ENCODE measurements around the gene ZKSCAN2.

ZKSCAN2 gene

GRCh38 chr16:25257470-25257955, at the start of gene ZKSCAN2:
ZKSCAN2 (minus strand) TSS chr16:25257845; CDS start chr16:25257127, 718 bp downstream.
- peak; percentile 92 for DNase-seq

- no peak for DNase-seq
Observed at GRCh38 chr16:25299792-25300590, 42.3 kb upstream of the ZKSCAN2 start.

- DNase-seq: no peak
Observed at GRCh38 chr16:25298165-25298872, 40.7 kb upstream of the ZKSCAN2 start.

GRCh38 chr16:25297151-25297787, 39.6 kb upstream of the ZKSCAN2 start:
- DNase-seq: no peak

GRCh38 chr16:25291580-25291979, 33.9 kb upstream of the ZKSCAN2 start:
- no peak for DNase-seq

GRCh38 chr16:25289466-25289865, 31.8 kb upstream of the ZKSCAN2 start:
- no peak for DNase-seq

- DNase-seq: no peak
Observed at GRCh38 chr16:25279491-25279890, 21.8 kb upstream of the ZKSCAN2 start.

- no peak for DNase-seq
Observed at GRCh38 chr16:25271421-25271820, 13.8 kb upstream of the ZKSCAN2 start.

GRCh38 chr16:25270577-25270976, 12.9 kb upstream of the ZKSCAN2 start:
- DNase-seq: no peak

GRCh38 chr16:25269879-25270278, 12.2 kb upstream of the ZKSCAN2 start:
- DNase-seq: no peak

- no peak for DNase-seq
Observed at GRCh38 chr16:25265968-25266367, 8.3 kb upstream of the ZKSCAN2 start.

- DNase-seq: no peak
Observed at GRCh38 chr16:25264597-25264996, 7.0 kb upstream of the ZKSCAN2 start.

- no peak for DNase-seq
Observed at GRCh38 chr16:25260416-25260815, 2.8 kb upstream of the ZKSCAN2 start.

GRCh38 chr16:25258861-25259179, 1.2 kb upstream of the ZKSCAN2 start:
- DNase-seq: no peak

GRCh38 chr16:25257956-25258860, 563 bp upstream of the ZKSCAN2 start:
- DNase-seq: peak; percentile 92

- DNase-seq: peak; percentile 25
Observed at GRCh38 chr16:25256695-25257469, 763 bp downstream of the ZKSCAN2 start.

- no peak for DNase-seq
Observed at GRCh38 chr16:25253322-25253721, 4.3 kb downstream of the ZKSCAN2 start.

GRCh38 chr16:25250467-25250866, 7.2 kb downstream of the ZKSCAN2 start:
- no peak for DNase-seq

- DNase-seq: no peak
Observed at GRCh38 chr16:25235991-25236390, 21.7 kb downstream of the ZKSCAN2 start.

- DNase-seq: no peak
Observed at GRCh38 chr16:25228372-25228771, 29.3 kb downstream of the ZKSCAN2 start.

- no peak for DNase-seq
Observed at GRCh38 chr16:25224731-25225319, 32.8 kb downstream of the ZKSCAN2 start.

Measured in NCI-H345 (cell line).